SK-N-SH (cell line): Measurements from ENCODE around the gene LDAH. TPM values are rescaled to one million over a fixed set of nuclear protein-coding genes. Genes with fewer than 3 reads are reported as not detected.

Experiments
- CTCF ChIA-PET: fragments of 300-600, 350-600 bp; formaldehyde crosslinking; extraction: SDS; loops from one replicate; lab custom pipeline; 2021; lab: Yijun Ruan, JAX
- POLR2A ChIA-PET: fragments of 350-600 bp; sonication (Branson Sonifier 250); formaldehyde crosslinking; extraction: SDS; loops from one replicate; lab custom pipeline; 2020; ENCODE audit warnings: antibody characterized with exemption, inconsistent platforms; lab: Yijun Ruan, JAX
- DNase-seq: peaks from one replicate; pipeline ENCODE4 v3.0.0; 2012
- H2AFZ ChIP-seq: fragments of 200-600 bp; sonication (generic); 2 replicates; pipeline ENCODE4 v1.8.1; 2016; ENCODE audit warnings: antibody characterized with exemption, mild to moderate bottlenecking, low read depth
- H3F3A ChIP-seq: fragments of 200-600 bp; sonication (generic); replicated peaks from 2 replicates; pipeline ENCODE3; 2016; ENCODE audit warnings: antibody characterized with exemption, mild to moderate bottlenecking; ENCODE audit not compliant: insufficient read depth
- H3K27ac ChIP-seq, 2 experiments: fragments of 200-500 bp in 1 of 2; fragments of 200-600 bp in 1 of 2; sonication (Bioruptor generic) in 1 of 2; sonication (generic), shearing (Covaris generic) in 1 of 2; 2 replicates each; pipeline versions ENCODE4 v1.5.1 to v1.6.1; 2014 to 2016; ENCODE audit warnings: low read depth in 2 of 2, inconsistent platforms in 1 of 2, low read length in 1 of 2, mild to moderate bottlenecking in 1 of 2, mixed read lengths in 1 of 2
- H3K27me3 ChIP-seq: fragments of 200-600 bp; sonication (generic), shearing (Covaris generic); 2 replicates; pipeline ENCODE4 v1.6.1; 2016; ENCODE audit warnings: mixed run types; ENCODE audit not compliant: insufficient read depth
- H3K36me3 ChIP-seq, 2 experiments: fragments of 200-500 bp in 1 of 2; fragments of 200-600 bp in 1 of 2; sonication (Bioruptor generic) in 1 of 2; sonication (generic) in 1 of 2; replicated peaks in 1 of 2; 2 replicates each; pipeline versions ENCODE3 to v1.5.1; 2014 to 2016; ENCODE audit warnings: low read length in 1 of 2, mild to moderate bottlenecking in 1 of 2; ENCODE audit not compliant: insufficient read depth in 2 of 2, control insufficient read depth in 1 of 2
- H3K4me1 ChIP-seq, 2 experiments: fragments of 200-500 bp in 1 of 2; fragments of 200-600 bp in 1 of 2; sonication (Bioruptor generic) in 1 of 2; sonication (generic), shearing (Covaris generic) in 1 of 2; 2 replicates each; pipeline versions ENCODE4 v1.5.1 to v1.6.1; 2014 to 2016; ENCODE audit warnings: low read depth in 1 of 2, low read length in 1 of 2, mixed run types in 1 of 2; ENCODE audit not compliant: insufficient read depth in 2 of 2, control insufficient read depth in 1 of 2
- H3K4me2 ChIP-seq: fragments of 200-600 bp; sonication (generic), shearing (Covaris generic); 2 replicates; pipeline ENCODE4 v1.6.1; 2017; ENCODE audit warnings: mixed run types
- H3K4me3 ChIP-seq, 2 experiments: fragments of 200-500 bp in 1 of 2; fragments of 200-600 bp in 1 of 2; sonication (Bioruptor generic) in 1 of 2; sonication (generic), shearing (Covaris generic) in 1 of 2; 2 replicates each; pipeline versions ENCODE4 v1.5.1 to v1.8.1; 2014 to 2016; ENCODE audit warnings: low read depth in 2 of 2, inconsistent platforms in 1 of 2, low read length in 1 of 2, mild to moderate bottlenecking in 1 of 2, mixed read lengths in 1 of 2, moderate library complexity in 1 of 2
- H3K79me2 ChIP-seq: fragments of 200-600 bp; sonication (generic); 2 replicates; pipeline ENCODE4 v1.8.1; 2017; ENCODE audit warnings: mild to moderate bottlenecking; ENCODE audit not compliant: insufficient read depth
- H3K9ac ChIP-seq: fragments of 200-600 bp; sonication (generic); 2 replicates; pipeline ENCODE4 v1.6.1; 2017; ENCODE audit warnings: mixed run types
- H3K9me2 ChIP-seq: fragments of 200-600 bp; sonication (generic); 2 replicates; pipeline ENCODE4 v1.6.1; 2017; ENCODE audit warnings: mixed run types
- H3K9me3 ChIP-seq: fragments of 200-600 bp; sonication (generic); 2 replicates; pipeline ENCODE4 v1.6.1; 2017; ENCODE audit warnings: mixed run types, mild to moderate bottlenecking, moderate library complexity
- H4K20me1 ChIP-seq: fragments of 200-600 bp; sonication (generic); 2 replicates; pipeline ENCODE4 v1.6.1; 2017; ENCODE audit warnings: mild to moderate bottlenecking, mixed run types; ENCODE audit not compliant: insufficient read depth
- CTCF ChIP-seq: fragments of 200-600 bp; sonication (generic); IDR thresholded peaks from 2 replicates; pipeline ENCODE4 v1.6.1; 2017; ENCODE audit warnings: antibody characterized with exemption, mild to moderate bottlenecking, moderate library complexity
- EP300 ChIP-seq, 2 experiments: IDR thresholded peaks; 2 replicates each; pipeline versions ENCODE4 v1.4.0 to v1.6.1; 2012; ENCODE audit warnings: borderline replicate concordance in 1 of 2, low read depth in 1 of 2, low read length in 1 of 2
- GABPA ChIP-seq: IDR thresholded peaks from 2 replicates; pipeline ENCODE4 v1.4.0; 2012; ENCODE audit warnings: low read depth, mild to moderate bottlenecking
- GATA2 ChIP-seq: sonication (generic); formaldehyde crosslinking; IDR thresholded peaks from 2 replicates; pipeline ENCODE4 v1.5.0; 2020; ENCODE audit warnings: mild to moderate bottlenecking, missing genetic modification reagents
- MEF2A ChIP-seq: IDR thresholded peaks from 2 replicates; pipeline ENCODE4 v1.4.0; 2012; ENCODE audit warnings: low read depth, borderline replicate concordance
- MXI1 ChIP-seq: IDR thresholded peaks from 2 replicates; pipeline ENCODE4 v1.6.1; 2012; ENCODE audit warnings: mild to moderate bottlenecking, low read depth, low read length, improper control_type of control experiment
- REST ChIP-seq: IDR thresholded peaks from 2 replicates; pipeline ENCODE4 v1.6.1; 2012; ENCODE audit warnings: mild to moderate bottlenecking, low read depth, low read length, moderate library complexity
- TAF1 ChIP-seq: IDR thresholded peaks from 2 replicates; pipeline ENCODE4 v1.6.1; 2012; ENCODE audit warnings: low read depth, mild to moderate bottlenecking, low read length, moderate library complexity, borderline replicate concordance
- TCF12 ChIP-seq: IDR thresholded peaks from 2 replicates; pipeline ENCODE4 v1.4.0; 2012
- USF1 ChIP-seq: IDR thresholded peaks from 2 replicates; pipeline ENCODE4 v1.4.0; 2012; ENCODE audit warnings: low read depth, borderline replicate concordance
- WGBS: methylation state at CpG from one replicate; pipeline ENCODE4 v1.1.6; 2017; ENCODE audit warnings: low lambda C conversion rate; 5-methylcytosine and 5-hydroxymethylcytosine counted together
- polyA plus RNA-seq, 3 experiments: library from polyadenylated mRNA; depleted of rRNA; stranded (reverse); fragments of >200 nt; gene quantifications; 2 replicates each; pipeline ENCODE4 v1.2.3, GENCODE V29; 2012

LDAH gene
- polyA plus RNA-seq, 1 of the 3 experiments (the other 2 are of a cell fraction), result 12.7 TPM

- peak; percentile 66 for TF ChIP-seq CTCF
- TF ChIP-seq MXI1, result peak; percentile 75; the same call in 1 of the 2 replicates
- peak; percentile 51; the same call in 1 of the 2 replicates for TF ChIP-seq TAF1
- no peak for TF ChIP-seq TCF12
- TF ChIP-seq MEF2A, result no peak
- TF ChIP-seq REST, result no peak
- peak; percentile 89 for TF ChIP-seq USF1
Measured at GRCh38 chr2:20650877-20651730, 171.8 kb downstream of the LDAH start, which contains the start of gene HS1BP3 (continued).

GRCh38 chr2:20650393-20650876 lies 172.5 kb downstream of the LDAH start:
- no peaks in the 10 kb centered on the region for H3K9me3 ChIP-seq
- ChIA-PET POLR2A (interaction anchor here (1.0 to 5.9 kb wide), 7 partner anchors 8 to 301 kb away, joined by 3 to 40 read pairs (median 4); partner anchors contain the start of genes LDAH and RHOB), CTCF (interaction anchor here (0.6 to 10.9 kb wide), 58 partner anchors 8 to 514 kb away, joined by 3 to 156 read pairs (median 5); partner anchors contain the start of genes GDF7 and RHOB)
- WGBS, result 9% methylated on average over 17 of the region's 19 CpGs
- H3K9me2 ChIP-seq, result no peaks in the 10 kb centered on the region
- no peaks in the 10 kb centered on the region for H4K20me1 ChIP-seq
- no peaks in the 10 kb centered on the region for H3F3A ChIP-seq
- peak overlapping the region; percentile 83 for H3K9ac ChIP-seq
- peak overlapping the region; percentile 38 to 56; a peak in 3 of 4 replicates for H3K27ac ChIP-seq
- H3K27me3 ChIP-seq, result peaks cover 9% of the 10 kb centered on the region; the same call in 1 of the 2 replicates
- peak overlapping the region; percentile 76 to 93 for H3K4me3 ChIP-seq
- H3K79me2 ChIP-seq, result no peaks in the 10 kb centered on the region
- peak overlapping the region; percentile 72 for H2AFZ ChIP-seq
- H3K4me1 ChIP-seq, result peaks cover 13 to 18% of the 10 kb centered on the region in 2 experiments; a peak in 2 of 4 replicates
- DNase-seq, result peak; percentile 85
- H3K36me3 ChIP-seq, result no peaks in the 10 kb centered on the region
- H3K4me2 ChIP-seq, result peak overlapping the region; percentile 93
- TF ChIP-seq GABPA (no peak), GATA2 (CRISPR knock-in tag) (no peak), EP300 (IDR thresholded peaks at IDR 0.05; ENCODE audit: borderline replicate concordance in 1 of 2, low read depth in 1 of 2, low read length in 1 of 2) (0 out of 4 replicates have a peak, but pooled peaks of 1 of the 2 experiments have one; percentile 3)
